GM12878 (cell line): ENCODE results near the gene PSG3. TPM values are rescaled to one million over a fixed set of nuclear protein-coding genes. Genes with fewer than 3 reads are reported as not detected.
"Not testable (repeated sequence)": the region's sequence is repeated elsewhere in the genome, so short reads cannot be mapped to it uniquely, and the experiment has no call there.

Experiments
- ATAC-seq: fragments of 200-7000 bp; cut with Tn5 transposase; 3 replicates; pipeline ENCODE4 v1.9.1; 2020; ENCODE audit warnings: mild to moderate bottlenecking, moderate library complexity
- BruUV-seq: library from RNA; stranded (reverse); fragments of 400-500 nt; replicated peaks from 2 replicates; lab custom pipeline; 2021; lab: Mats Ljungman, UMichigan
- CTCF ChIA-PET: fragments of 300-600 bp; sonication (Branson Sonifier 250); formaldehyde crosslinking; extraction: SDS; loops from one replicate; lab custom pipeline; 2021; ENCODE audit warnings: inconsistent platforms; lab: Yijun Ruan, JAX
- POLR2A ChIA-PET: fragments of 350-600 bp; formaldehyde crosslinking; extraction: SDS; loops from one replicate; lab custom pipeline; 2021; ENCODE audit warnings: inconsistent platforms; lab: Charles Lee
- RAD21 ChIA-PET: fragments of 300-600 bp; sonication (Branson Sonifier 250); formaldehyde crosslinking; loops from one replicate; lab custom pipeline; 2023; ENCODE audit warnings: antibody characterized with exemption; ENCODE audit not compliant: unreplicated experiment; lab: Charles Lee
- SMC1A ChIA-PET: fragments of 300-600 bp; sonication (Branson Sonifier 250); formaldehyde crosslinking; loops from one replicate; lab custom pipeline; 2023; ENCODE audit not compliant: unreplicated experiment, uncharacterized antibody; lab: Charles Lee
- DNase-seq: peaks from one replicate; pipeline ENCODE4 v3.0.0-alpha.2; 2011; ENCODE audit warnings: low read depth, low spot score
- FAIRE-seq: peaks from 3 replicates; lab custom pipeline; 2011; peaks lifted over from hg19 to GRCh38; lab: Jason Lieb, UNC
- H2AFZ ChIP-seq: 2 replicates; pipeline ENCODE4 v1.6.0; 2011; ENCODE audit warnings: low read depth, low read length, control low read depth; ENCODE audit not compliant: control insufficient read depth
- H3K27ac ChIP-seq: 2 replicates; pipeline ENCODE4 v1.5.1; 2011; ENCODE audit warnings: control low read depth; ENCODE audit not compliant: control insufficient read depth, insufficient read depth
- H3K27me3 ChIP-seq, 2 experiments: replicated peaks in 1 of 2; 2 replicates each; pipeline versions ENCODE4 v1.6.0 to v1.6.1; 2011; ENCODE audit warnings: low read length in 1 of 2; ENCODE audit not compliant: control insufficient read depth in 2 of 2, insufficient read depth in 2 of 2
- H3K36me3 ChIP-seq, 2 experiments: 2 replicates each; pipeline ENCODE4 v1.5.1; 2011; ENCODE audit warnings: low read length in 1 of 2; ENCODE audit not compliant: control insufficient read depth in 2 of 2, insufficient read depth in 2 of 2
- H3K4me1 ChIP-seq: 2 replicates; pipeline ENCODE4 v1.6.1; 2011; ENCODE audit warnings: mild to moderate bottlenecking, low read length, moderate library complexity, mixed read lengths; ENCODE audit not compliant: control insufficient read depth, insufficient read depth
- H3K4me2 ChIP-seq: 2 replicates; pipeline ENCODE4 v1.6.0; 2011; ENCODE audit warnings: control low read depth; ENCODE audit not compliant: control insufficient read depth, insufficient read depth
- H3K4me3 ChIP-seq: fragments of 200-600 bp; sonication (generic); 2 replicates; pipeline ENCODE4 v1.5.1; 2016
- H3K79me2 ChIP-seq: 2 replicates; pipeline ENCODE4 v1.6.0; 2011; ENCODE audit warnings: low read length; ENCODE audit not compliant: control insufficient read depth, insufficient read depth
- H3K9ac ChIP-seq: 2 replicates; pipeline ENCODE4 v1.8.0; 2011; ENCODE audit warnings: low read length, control low read depth, mixed read lengths; ENCODE audit not compliant: control insufficient read depth, insufficient read depth
- H3K9me3 ChIP-seq: replicated peaks from 3 replicates; pipeline ENCODE4 v1.5.1; 2011; ENCODE audit warnings: mild to moderate bottlenecking, low read length; ENCODE audit not compliant: control insufficient read depth, insufficient read depth
- H4K20me1 ChIP-seq: 2 replicates; pipeline ENCODE4 v1.6.0; 2011; ENCODE audit not compliant: control insufficient read depth, insufficient read depth
- BRCA1 ChIP-seq: IDR thresholded peaks from 2 replicates; pipeline ENCODE4 v1.6.1; 2011; ENCODE audit warnings: low read depth, low read length, improper control_type of control experiment
- EP300 ChIP-seq, 2 experiments: fragments of 150-350 bp in 1 of 2; IDR thresholded peaks; 2 replicates each; pipeline ENCODE4 v1.6.1; 2011 to 2012; ENCODE audit warnings: low read depth in 2 of 2, low read length in 2 of 2, borderline replicate concordance in 1 of 2, improper control_type of control experiment in 1 of 2, inconsistent platforms in 1 of 2; ENCODE audit not compliant: control insufficient read depth in 1 of 2
- IKZF1 ChIP-seq: fragments of 450-650 bp; conservative IDR thresholded peaks from 2 replicates; pipeline ENCODE4 v1.6.1; 2017; ENCODE audit warnings: antibody characterized with exemption, mild to moderate bottlenecking
- WGBS: methylation state at CpG from one replicate; pipeline ENCODE4 v1.1.6; 2016; ENCODE audit warnings: low lambda C conversion rate; ENCODE audit not compliant: insufficient replicate concordance, insufficient coverage; ENCODE audit errors: missing lambda C conversion rate; 5-methylcytosine and 5-hydroxymethylcytosine counted together
- in situ Hi-C: fragments of 300-500 bp; cut with MboI; formaldehyde crosslinking; loops from 9 replicates; pipeline ENCODE4 v1.14.3; 2018; ENCODE audit warnings: mixed read lengths
- intact Hi-C: fragments of 100-400 bp; cut with micrococcal nuclease; formaldehyde crosslinking; loops from one replicate; pipeline ENCODE4 v1.14.2; 2022; ENCODE audit not compliant: unreplicated experiment
- polyA plus RNA-seq, 11 experiments: library from polyadenylated mRNA; depleted of rRNA in 4 of 11; unstranded in 6 of 11; stranded (reverse) in 5 of 11; fragments of >200 nt; fragmentation: Nextera tagmentation in 4 of 11; fragmentation: Illumina TruSeq in 1 of 11; extraction: Ambion mirVana in 4 of 11; extraction: Trizol in 1 of 11; gene quantifications; 1 replicate in 1 of 11; 2 replicates in 10 of 11; pipeline versions ENCODE4 v1.2.1 to v1.2.3, GENCODE V29; 2011 to 2016; ENCODE audit warnings: inconsistent platforms in 2 of 11, missing spikeins in 2 of 11, low read depth in 1 of 11
- total RNA-seq, 4 experiments: library from RNA; depleted of rRNA in 3 of 4; stranded (reverse); fragments of >200 nt in 3 of 4; fragmentation: Illumina TruSeq in 1 of 4; extraction: Trizol in 1 of 4; gene quantifications; 2 replicates each; pipeline versions ENCODE4 v1.2.1 to v1.2.3, GENCODE V29; 2013 to 2021
- TF ChIP-seq, protein P1 (sequence below): IDR thresholded peaks from 2 replicates; pipeline ENCODE4 v1.6.1; 2012; ENCODE audit warnings: improper control_type of control experiment, low read depth, low read length; ENCODE audit not compliant: insufficient replicate concordance

The PSG3 gene
- total and polyA plus RNA-seq, 10 of the 15 experiments (the other 5 are each of a cell fraction or from before 2014, with no cell fraction given) = not detected

DNA sequence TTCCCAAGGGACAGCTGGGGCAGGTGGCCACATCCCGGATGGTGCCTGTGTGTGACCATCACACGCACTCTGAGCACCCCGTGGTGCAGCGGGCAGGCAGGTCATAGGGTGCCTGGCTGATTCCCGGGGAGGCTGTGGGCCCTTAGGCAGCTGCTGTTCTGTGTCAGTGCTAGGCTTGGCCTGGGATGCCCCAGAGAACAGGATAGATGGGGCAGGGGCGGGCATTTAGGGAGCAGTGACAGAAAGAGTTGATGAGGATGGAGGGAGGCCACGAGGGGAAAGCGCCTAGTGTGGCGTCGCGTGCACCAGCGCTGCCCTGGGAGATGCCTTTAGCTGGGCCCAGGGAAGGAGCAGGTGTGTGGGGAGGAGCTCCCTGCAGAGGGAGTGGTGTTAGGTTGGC lies 26.6 kb upstream of the PSG3 start:
- ATAC-seq, H3K27me3 ChIP-seq, DNase-seq, H2AFZ ChIP-seq, CTCF ChIA-PET, SMC1A ChIA-PET, H4K20me1 ChIP-seq, POLR2A ChIA-PET, in situ Hi-C loops, H3K27ac ChIP-seq, H3K36me3 ChIP-seq, RAD21 ChIA-PET, BruUV-seq, H3K4me3 ChIP-seq, H3K9ac ChIP-seq, FAIRE-seq, intact Hi-C loops, H3K4me2 ChIP-seq, H3K9me3 ChIP-seq, H3K4me1 ChIP-seq, H3K79me2 ChIP-seq: not testable (repeated sequence)
- 32% methylated on average over 11 of the region's 12 CpGs for WGBS

GRCh38 chr19:42764836-42765235 lies 24.6 kb upstream of the PSG3 start:
- POLR2A ChIA-PET = no interaction called here
- no peaks in the 10 kb centered on the region for H3K79me2 ChIP-seq
- no peak overlapping the region for H3K27ac ChIP-seq
- no peaks in the 10 kb centered on the region for H3K9me3 ChIP-seq
- CTCF ChIA-PET = no interaction called here
- no peaks in the 10 kb centered on the region for H3K27me3 ChIP-seq
- no TSS peak for BruUV-seq
- in situ Hi-C loops = no loop called here
- H2AFZ ChIP-seq = no peak overlapping the region
- WGBS = 46% methylated on average over 3 of the region's 3 CpGs
- ATAC-seq (no peak), FAIRE-seq (no peak), DNase-seq (no peak)
- H3K4me3 ChIP-seq = no peak overlapping the region
- H3K36me3 ChIP-seq = no peaks in the 10 kb centered on the region
- intact Hi-C loops = no loop called here
- TF ChIP-seq, protein P1, sequence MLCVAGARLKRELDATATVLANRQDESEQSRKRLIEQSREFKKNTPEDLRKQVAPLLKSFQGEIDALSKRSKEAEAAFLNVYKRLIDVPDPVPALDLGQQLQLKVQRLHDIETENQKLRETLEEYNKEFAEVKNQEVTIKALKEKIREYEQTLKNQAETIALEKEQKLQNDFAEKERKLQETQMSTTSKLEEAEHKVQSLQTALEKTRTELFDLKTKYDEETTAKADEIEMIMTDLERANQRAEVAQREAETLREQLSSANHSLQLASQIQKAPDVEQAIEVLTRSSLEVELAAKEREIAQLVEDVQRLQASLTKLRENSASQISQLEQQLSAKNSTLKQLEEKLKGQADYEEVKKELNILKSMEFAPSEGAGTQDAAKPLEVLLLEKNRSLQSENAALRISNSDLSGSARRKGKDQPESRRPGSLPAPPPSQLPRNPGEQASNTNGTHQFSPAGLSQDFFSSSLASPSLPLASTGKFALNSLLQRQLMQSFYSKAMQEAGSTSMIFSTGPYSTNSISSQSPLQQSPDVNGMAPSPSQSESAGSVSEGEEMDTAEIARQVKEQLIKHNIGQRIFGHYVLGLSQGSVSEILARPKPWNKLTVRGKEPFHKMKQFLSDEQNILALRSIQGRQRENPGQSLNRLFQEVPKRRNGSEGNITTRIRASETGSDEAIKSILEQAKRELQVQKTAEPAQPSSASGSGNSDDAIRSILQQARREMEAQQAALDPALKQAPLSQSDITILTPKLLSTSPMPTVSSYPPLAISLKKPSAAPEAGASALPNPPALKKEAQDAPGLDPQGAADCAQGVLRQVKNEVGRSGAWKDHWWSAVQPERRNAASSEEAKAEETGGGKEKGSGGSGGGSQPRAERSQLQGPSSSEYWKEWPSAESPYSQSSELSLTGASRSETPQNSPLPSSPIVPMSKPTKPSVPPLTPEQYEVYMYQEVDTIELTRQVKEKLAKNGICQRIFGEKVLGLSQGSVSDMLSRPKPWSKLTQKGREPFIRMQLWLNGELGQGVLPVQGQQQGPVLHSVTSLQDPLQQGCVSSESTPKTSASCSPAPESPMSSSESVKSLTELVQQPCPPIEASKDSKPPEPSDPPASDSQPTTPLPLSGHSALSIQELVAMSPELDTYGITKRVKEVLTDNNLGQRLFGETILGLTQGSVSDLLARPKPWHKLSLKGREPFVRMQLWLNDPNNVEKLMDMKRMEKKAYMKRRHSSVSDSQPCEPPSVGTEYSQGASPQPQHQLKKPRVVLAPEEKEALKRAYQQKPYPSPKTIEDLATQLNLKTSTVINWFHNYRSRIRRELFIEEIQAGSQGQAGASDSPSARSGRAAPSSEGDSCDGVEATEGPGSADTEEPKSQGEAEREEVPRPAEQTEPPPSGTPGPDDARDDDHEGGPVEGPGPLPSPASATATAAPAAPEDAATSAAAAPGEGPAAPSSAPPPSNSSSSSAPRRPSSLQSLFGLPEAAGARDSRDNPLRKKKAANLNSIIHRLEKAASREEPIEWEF = no peak
- TF ChIP-seq EP300 (IDR thresholded peaks at IDR 0.05; ENCODE audit: borderline replicate concordance in 1 of 2, control insufficient read depth in 1 of 2, low read depth in 2 of 2, low read length in 2 of 2) = no peak
- no peak for TF ChIP-seq BRCA1
- TF ChIP-seq IKZF1 = no peak
- no peak overlapping the region for H3K9ac ChIP-seq
- SMC1A ChIA-PET = no interaction called here
- RAD21 ChIA-PET = no interaction called here
- H3K4me1 ChIP-seq = no peaks in the 10 kb centered on the region
- H3K4me2 ChIP-seq = no peak overlapping the region
- H4K20me1 ChIP-seq = no peaks in the 10 kb centered on the region
